ENCODE data around the gene DLG2.
A peak's percentile ranks its signal among the peaks of the same experiment; 100 is the strongest.

DLG2 gene

GRCh38 chr11:84612645-84613044, 1014.5 kb downstream of the DLG2 start:
- no peak for DNase-seq

DNA sequence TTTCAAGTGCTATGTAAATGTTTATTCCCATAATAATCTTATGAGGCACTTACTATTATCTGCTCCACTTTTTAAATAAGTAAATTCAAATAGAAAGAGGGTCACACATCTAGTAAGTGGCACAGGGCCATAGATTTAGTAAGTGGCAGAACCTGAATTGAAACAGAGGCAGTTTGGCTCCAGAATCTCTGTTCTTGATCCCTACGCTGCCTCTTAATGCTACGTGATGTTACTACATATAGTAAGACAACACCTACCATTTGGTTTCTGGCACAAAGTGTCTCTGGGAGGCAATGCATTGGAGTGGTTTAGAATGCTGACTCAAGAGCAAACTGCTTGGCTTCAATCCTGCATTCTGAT, 1018.3 kb downstream of the DLG2 start:
- DNase-seq, result no peak

DNA sequence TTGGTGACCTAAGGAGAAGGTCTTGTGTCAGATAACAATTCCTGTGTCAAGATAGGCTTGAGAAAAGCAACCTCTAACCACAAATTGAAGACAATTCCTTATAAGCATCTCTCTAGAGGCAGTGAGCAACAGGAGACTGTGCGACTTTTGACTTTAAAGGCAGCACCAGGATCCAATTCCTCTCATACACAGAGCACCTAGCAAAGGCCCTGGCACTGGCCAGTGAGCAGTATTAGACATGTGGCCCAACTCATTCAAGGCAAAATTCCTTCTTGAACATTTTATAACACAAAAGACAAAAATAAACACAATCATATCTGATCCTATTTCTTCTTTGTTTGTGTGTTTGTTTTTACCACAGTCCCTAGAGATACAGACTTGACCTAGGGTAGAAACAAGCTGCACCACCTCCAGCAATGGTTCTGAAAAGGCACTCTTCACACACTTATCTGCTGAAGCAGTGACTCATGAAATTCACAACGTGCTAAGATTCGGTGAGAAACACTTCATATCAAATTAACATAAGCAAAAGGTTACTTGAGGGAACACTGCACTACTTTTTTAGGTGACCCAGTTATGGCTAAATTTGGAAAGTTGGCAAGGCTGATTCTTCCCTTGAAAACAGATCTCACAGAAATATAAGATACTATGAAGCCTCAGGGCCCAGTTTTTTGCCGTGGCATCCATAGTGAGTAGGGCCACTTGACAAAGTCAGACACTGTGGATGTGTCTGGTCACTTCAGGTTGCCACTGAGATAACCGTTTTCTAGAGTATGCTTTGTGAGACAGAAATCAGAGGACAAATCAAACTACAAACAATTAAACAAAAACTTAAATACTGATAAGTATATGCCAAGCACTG, 1018.9 kb downstream of the DLG2 start:
- DNase-seq, result no peak

GRCh38 chr11:84594602-84595001, 1032.5 kb downstream of the DLG2 start:
- peak; percentile 12 for DNase-seq

GRCh38 chr11:84590106-84590505, 1037.0 kb downstream of the DLG2 start:
- no peak for DNase-seq

- DNase-seq, result no peak
These were observed 1038.9 kb downstream of the DLG2 start for GRCh38 chr11:84588131-84588829.

- no peak for DNase-seq
These were observed 1044.0 kb downstream of the DLG2 start for GRCh38 chr11:84583106-84583505.

DNA sequence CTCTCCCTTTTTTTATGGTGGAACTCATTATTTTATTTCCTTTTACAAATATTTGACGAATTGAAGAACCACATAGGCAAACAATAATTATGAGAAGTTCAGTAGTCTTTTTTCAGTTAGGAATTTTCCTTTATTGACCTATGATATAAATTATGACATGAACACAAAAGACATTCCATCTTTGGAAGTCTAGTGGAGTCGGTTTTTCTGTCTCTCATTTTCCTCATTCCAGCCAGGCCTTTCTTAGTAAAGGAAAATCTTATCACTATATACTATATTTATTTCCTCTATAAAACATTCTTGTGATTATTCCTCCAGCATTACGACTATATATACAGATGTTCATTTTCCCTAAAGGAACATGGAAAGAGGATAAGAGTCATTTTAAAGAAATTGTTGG, 1046.1 kb downstream of the DLG2 start:
- DNase-seq, result no peak

DNA sequence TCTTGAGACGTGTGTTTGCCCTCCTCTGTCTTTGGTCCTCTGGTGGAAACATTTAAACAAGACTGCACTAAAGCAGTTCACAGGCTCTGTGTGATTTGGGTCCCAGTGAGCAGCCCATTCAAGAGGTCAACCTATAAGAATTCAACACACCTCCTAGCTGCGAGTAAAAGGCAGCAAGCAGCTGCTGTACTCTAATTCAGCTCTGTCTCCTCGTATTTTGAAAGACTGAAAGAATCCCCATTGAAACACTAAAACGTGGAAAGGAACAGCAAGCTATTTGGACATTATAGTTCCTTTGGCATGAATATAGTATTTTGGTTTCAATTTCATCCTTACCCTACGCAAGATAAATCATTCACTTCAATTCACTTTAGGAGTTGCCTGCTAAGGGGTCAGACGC, 1046.7 kb downstream of the DLG2 start:
- DNase-seq, result no peak

- no peak for DNase-seq
These were observed 1053.3 kb downstream of the DLG2 start for GRCh38 chr11:84573868-84574267.

- peak; percentile 30 for DNase-seq
These were observed 1060.5 kb downstream of the DLG2 start for GRCh38 chr11:84566671-84567070.

GRCh38 chr11:84564867-84565184, 1062.3 kb downstream of the DLG2 start:
- DNase-seq, result no peak

DNA sequence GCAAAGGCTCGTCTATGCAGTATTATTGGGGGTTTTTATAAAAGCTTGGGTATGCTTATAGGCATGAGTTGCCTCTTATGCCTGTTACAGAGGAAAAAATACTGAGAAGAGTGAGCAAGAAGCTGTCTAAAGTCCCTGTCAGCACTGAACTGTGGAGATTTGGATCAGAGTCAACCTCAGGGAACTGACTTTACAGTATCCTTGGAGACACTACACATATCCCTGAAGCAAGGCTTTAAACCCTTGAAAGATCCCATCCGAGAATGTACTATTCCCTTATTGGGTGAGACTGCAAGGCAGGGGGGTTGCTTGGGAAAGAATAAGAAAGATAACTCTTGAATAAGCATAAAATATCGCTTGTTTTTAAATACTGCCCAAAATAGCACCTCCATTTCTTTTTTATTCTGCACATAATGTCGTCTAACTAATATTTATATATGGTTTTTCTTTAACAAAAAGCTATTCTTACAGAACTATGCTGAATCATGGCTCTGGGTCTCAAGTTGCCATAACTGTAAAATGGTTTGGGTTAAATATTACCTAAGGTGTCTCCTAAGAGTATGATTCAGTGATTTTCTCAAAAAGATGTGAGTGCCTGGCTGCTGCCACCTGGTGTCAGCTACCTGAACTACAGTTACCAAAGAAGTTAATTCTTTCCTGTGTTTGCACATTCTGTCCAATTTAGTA, 1062.8 kb downstream of the DLG2 start:
- peak; percentile 43 for DNase-seq

DNA sequence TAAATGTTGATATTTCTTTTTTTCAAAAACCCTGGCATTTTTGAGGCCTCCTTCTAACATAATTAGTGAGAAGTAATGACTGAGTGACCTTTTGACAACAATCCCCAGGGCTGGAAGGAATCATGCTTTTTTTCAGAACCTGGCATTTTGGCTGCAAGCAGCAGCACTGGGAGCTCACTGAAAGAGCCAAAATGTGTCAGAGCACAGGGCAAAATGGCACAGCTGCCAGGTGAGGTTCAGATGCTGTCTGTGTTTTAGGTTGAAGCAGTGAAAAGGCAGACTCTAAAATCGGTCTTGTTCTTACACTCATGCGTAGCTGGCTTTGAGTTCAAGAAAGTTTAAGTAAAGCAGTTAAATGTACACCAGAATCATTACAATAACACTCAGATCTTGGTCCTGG, 1063.8 kb downstream of the DLG2 start:
- no peak for DNase-seq

GRCh38 chr11:84560206-84560605, 1066.9 kb downstream of the DLG2 start:
- DNase-seq, result no peak

DNA sequence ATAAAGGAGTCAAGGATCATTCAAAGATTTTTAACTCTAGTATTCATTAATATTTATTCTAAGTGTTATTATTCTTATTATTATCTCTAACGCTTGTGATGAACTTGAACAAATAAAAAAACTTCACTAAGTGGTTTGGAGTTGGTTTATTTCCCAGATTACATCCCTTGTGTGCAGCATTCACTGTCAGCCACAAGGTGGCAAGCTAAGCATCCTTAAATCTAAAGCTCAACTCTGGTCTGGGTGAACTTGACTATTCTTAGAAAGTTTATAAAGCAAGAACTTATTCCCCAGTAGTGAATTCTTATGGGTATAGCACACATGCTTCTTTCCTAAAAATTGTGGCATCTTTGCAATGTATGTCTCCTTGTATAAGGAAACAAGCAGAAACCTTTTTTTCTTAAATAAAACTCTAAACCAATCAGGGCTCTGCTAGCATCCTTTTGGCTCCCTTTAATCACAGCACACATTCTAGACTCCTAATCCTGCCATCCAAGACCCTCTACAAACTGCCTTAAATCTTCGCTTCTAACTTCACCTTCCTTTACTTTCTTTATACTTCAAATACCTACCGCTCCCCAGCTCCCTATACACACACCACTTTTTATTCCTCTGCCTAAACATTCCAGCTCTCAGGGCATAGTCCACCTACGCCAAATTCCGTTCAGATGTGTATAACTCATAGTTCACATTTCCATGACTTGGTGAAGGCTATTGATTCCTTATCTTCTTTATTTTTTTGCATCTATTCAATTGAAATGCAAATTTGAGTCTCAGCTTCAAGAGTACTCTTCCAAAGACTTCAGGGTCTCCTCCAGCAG, 1068.8 kb downstream of the DLG2 start:
- DNase-seq, result peak; percentile 61

GRCh38 chr11:84552791-84553190, 1074.4 kb downstream of the DLG2 start:
- DNase-seq, result no peak

- peak; percentile 75 for DNase-seq
These were observed 1077.9 kb downstream of the DLG2 start for GRCh38 chr11:84549217-84549616.

DNA sequence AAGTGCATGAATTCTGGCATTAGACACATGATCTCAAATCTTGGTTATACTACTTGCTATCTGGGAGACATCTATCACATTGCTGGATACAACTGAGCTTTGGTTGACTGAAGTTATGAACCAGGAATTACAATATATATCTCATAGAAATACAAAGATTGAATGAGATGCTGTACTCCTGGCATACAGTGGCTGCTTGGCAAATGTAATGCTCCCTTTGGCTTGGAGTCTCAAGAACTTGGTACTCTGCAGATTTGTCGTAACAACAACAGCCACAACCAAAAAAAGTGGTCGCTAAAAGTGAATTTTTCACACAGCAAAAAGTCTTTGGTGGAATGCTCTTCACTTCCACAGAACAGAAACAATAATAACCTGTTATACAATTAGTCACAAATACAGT, 1082.6 kb downstream of the DLG2 start:
- DNase-seq, result no peak

- no peak for DNase-seq
These were observed 1083.6 kb downstream of the DLG2 start for GRCh38 chr11:84543367-84544159.

DNA sequence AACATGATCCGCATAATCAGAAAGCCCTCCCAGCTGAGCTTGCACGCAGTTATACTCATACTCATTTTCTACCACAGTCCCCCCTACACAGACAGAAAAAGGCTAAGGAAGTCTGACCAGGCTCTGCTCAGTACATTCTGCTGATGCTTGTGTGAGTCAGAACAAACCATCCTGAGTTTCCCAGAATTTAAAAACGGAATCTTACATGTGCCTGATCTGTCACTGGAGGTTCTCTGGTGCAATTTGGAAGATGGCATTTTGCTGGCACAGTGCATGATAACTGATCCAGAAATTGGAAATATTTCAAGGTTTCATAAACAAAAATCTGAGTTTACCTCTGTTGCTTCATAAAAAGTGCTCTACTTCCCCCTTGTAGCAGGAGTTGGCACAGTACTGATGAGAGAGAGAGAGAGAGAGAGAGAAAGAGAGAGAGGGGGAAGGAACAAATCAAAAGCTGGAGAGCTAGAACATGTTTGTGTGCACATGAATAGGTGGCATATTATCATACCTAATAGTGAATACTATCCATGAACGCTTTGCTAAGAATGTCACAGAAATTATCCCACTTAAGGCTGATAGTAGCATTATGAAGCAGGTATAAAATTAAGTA, 1085.3 kb downstream of the DLG2 start:
- no peak for DNase-seq

GRCh38 chr11:84536456-84536855, 1090.7 kb downstream of the DLG2 start:
- no peak for DNase-seq

All from RPMI8226 (cell line).